Heart right ventricle (tissue), 16 donors: Measurements from ENCODE around the gene RXRA. TPM values are rescaled to one million over a fixed set of nuclear protein-coding genes. Genes with fewer than 3 reads are reported as not detected.
A peak's percentile ranks its signal among the peaks of the same experiment; 100 is the strongest.

Experiments used
- ATAC-seq, 8 donors: fragments of 200-7000 bp; cut with Tn5 transposase; one replicate each; pipeline ENCODE4 v1.9.1; 2020; ENCODE audit warnings: mild to moderate bottlenecking in 8 of 8, moderate library complexity in 8 of 8, moderate number of reproducible peaks in 1 of 8
- DNase-seq, 2 donors: peaks; one replicate each; pipeline ENCODE4 v3.0.0-alpha.2; 2020
- H3K27ac ChIP-seq, 10 donors: fragments of 200-600 bp; sonication (generic) in 2 of 10; one replicate each; pipeline versions ENCODE4 v1.5.0 to v1.8.0; 2020 to 2022; ENCODE audit warnings: mild to moderate bottlenecking in 3 of 10
- H3K27me3 ChIP-seq, 7 donors: fragments of 200-600 bp; one replicate each; pipeline ENCODE4 v1.8.0; 2021 to 2022; ENCODE audit warnings: mild to moderate bottlenecking in 2 of 7
- H3K36me3 ChIP-seq, 9 donors: fragments of 200-600 bp; sonication (generic) in 1 of 9; one replicate each; pipeline versions ENCODE4 v1.5.0 to v1.8.0; 2020 to 2022; ENCODE audit warnings: mild to moderate bottlenecking in 2 of 9
- H3K4me1 ChIP-seq, 9 donors: fragments of 200-600 bp; sonication (generic) in 1 of 9; one replicate each; pipeline versions ENCODE4 v1.5.0 to v1.8.0; 2020 to 2022; ENCODE audit warnings: mild to moderate bottlenecking in 4 of 9
- H3K4me3 ChIP-seq, 10 donors: fragments of 200-600 bp; sonication (generic) in 2 of 10; one replicate each; pipeline versions ENCODE4 v1.5.0 to v1.8.0; 2020 to 2022; ENCODE audit warnings: mild to moderate bottlenecking in 7 of 10, moderate library complexity in 2 of 10
- H3K9me3 ChIP-seq, 11 donors: fragments of 200-600 bp in 10 of 11; sonication (generic) in 2 of 11; one replicate each; pipeline versions ENCODE4 v1.5.0 to v1.8.0; 2013 to 2022; ENCODE audit warnings: mild to moderate bottlenecking in 2 of 11, control low read depth in 1 of 11, moderate library complexity in 1 of 11
- WGBS, 2 donors: extraction: QIAGEN DNeasy Blood & Tissue Kit; methylation state at CpG; one replicate each; pipeline ENCODE4 v1.1.7; 2013; ENCODE audit warnings: inconsistent platforms in 1 of 2; 5-methylcytosine and 5-hydroxymethylcytosine counted together
- intact Hi-C, 10 donors: fragments of 100-400 bp; cut with DNase I; formaldehyde crosslinking; loops; one replicate each; pipeline versions ENCODE4 v1.11.1 to v1.14.2; 2022
- polyA plus RNA-seq, 2 donors: library from polyadenylated mRNA; stranded (reverse); fragments of 200-250 nt; gene quantifications; one replicate each; pipeline ENCODE4 v1.2.3, GENCODE V29; 2013
- total RNA-seq, 10 donors: library from RNA; stranded (reverse); fragmentation: NEBNext Ultra II Directional in 3 of 10; extraction: Animal tissue kit (Norgen Biotek cat#: 25700) in 3 of 10; gene quantifications; one replicate each; pipeline versions ENCODE4 v1.2.1 to v1.2.4, GENCODE V29; 2021 to 2023
- TF ChIP-seq, protein P1 (sequence below), 9 donors: fragments of 200-600 bp; sonication (generic) in 2 of 9; IDR thresholded peaks; one replicate each; pipeline versions ENCODE4 v1.5.0 to v1.8.0; 2021 to 2022; ENCODE audit warnings: antibody characterized with exemption in 9 of 9, mild to moderate bottlenecking in 5 of 9, moderate library complexity in 1 of 9
- donor health status: Arrhythmogenic right ventricular cardiomyopathy.
- donor health status: ischemic (EF 13 %, LVEDD 7.1; RV severe dilation, severe dysfunction).
- donor health status: healthy with polysubstance abuse.
- donor health status: DM: no; HTN: yes; CAD: no.
- donor health status: DM: no; HTN: no; CAD: no.
- donor health status: ischemic (EF 25% LVEDD 6.9; RV normal size, moderate dysfunction).
- donor health status: ischemic (EF 25% LVEDD 5.7; RV mildly dilated, moderate dysfunction).
- donor health status: healthy.
- donor health status: DM: yes; HTN: yes; CAD: no.
- donor health status: Ischemic cardiomyopathy.
- donor health status: ischemic (EF 35%, LVEDD 5.7; RV mildly dilated, moderate dysfunction).
- donor health status: nonischemic (EF 11% LVEDD 7.7; RV severe dilation, severe dysfunction).
- donor health status: DM: yes; HTN: yes; CAD: no.
- donor health status: PGD.
- donor health status: ischemic (EF 29% LVEDD 5.4; RV normal size, mild dysfunction).
- donor health status: nonischemic (EF 23%, LVEDD 6.1; RV moderate dilation, normal function).

RXRA gene
- total and polyA plus RNA-seq, 12 donors, result 22.6 to 92.3 (median 42.0) TPM

DNA sequence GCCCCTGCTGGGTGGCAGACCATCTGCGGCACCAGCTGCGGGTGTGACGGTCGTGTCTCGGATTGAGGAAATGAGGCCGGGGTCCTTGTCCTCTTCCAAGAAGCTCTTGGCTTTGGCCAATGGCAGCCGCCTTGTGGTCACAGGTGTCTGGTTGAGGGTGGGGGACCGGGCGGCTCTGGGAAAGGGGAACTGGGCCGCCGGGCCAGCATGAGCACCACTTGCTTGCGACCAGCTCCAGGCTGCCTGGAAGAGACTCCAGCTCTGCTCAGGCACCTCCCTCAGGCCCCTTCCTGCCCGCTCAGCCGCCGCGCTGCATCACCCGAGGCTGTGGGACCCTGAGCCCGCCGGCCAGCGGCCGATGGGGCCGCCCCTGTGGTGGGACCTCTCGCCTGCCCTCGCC lies 59.7 kb downstream of the RXRA start:
- WGBS, 2 donors, result 88 to 93% methylated on average over 24 of the region's 24 CpGs
- no peaks in the 10 kb centered on the region for H3K36me3 ChIP-seq
- TF ChIP-seq, protein P1, sequence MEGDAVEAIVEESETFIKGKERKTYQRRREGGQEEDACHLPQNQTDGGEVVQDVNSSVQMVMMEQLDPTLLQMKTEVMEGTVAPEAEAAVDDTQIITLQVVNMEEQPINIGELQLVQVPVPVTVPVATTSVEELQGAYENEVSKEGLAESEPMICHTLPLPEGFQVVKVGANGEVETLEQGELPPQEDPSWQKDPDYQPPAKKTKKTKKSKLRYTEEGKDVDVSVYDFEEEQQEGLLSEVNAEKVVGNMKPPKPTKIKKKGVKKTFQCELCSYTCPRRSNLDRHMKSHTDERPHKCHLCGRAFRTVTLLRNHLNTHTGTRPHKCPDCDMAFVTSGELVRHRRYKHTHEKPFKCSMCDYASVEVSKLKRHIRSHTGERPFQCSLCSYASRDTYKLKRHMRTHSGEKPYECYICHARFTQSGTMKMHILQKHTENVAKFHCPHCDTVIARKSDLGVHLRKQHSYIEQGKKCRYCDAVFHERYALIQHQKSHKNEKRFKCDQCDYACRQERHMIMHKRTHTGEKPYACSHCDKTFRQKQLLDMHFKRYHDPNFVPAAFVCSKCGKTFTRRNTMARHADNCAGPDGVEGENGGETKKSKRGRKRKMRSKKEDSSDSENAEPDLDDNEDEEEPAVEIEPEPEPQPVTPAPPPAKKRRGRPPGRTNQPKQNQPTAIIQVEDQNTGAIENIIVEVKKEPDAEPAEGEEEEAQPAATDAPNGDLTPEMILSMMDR (IDR thresholded peaks at IDR 0.05), result no peak
- H3K27me3 ChIP-seq, result no peaks in the 10 kb centered on the region
- DNase-seq, result no peak
- peaks cover 67 to 100% (median 100%) of the 10 kb centered on the region in 9 donors for H3K4me1 ChIP-seq
- peak overlapping the region in 7 of 10 donors; percentile 49 to 71 (median 57) for H3K27ac ChIP-seq
- H3K4me3 ChIP-seq, result no peak overlapping the region
- intact Hi-C loops, result no loop called here
- peak in 1 of 8 donors; percentile 2 for ATAC-seq
- no peaks in the 10 kb centered on the region for H3K9me3 ChIP-seq

DNA sequence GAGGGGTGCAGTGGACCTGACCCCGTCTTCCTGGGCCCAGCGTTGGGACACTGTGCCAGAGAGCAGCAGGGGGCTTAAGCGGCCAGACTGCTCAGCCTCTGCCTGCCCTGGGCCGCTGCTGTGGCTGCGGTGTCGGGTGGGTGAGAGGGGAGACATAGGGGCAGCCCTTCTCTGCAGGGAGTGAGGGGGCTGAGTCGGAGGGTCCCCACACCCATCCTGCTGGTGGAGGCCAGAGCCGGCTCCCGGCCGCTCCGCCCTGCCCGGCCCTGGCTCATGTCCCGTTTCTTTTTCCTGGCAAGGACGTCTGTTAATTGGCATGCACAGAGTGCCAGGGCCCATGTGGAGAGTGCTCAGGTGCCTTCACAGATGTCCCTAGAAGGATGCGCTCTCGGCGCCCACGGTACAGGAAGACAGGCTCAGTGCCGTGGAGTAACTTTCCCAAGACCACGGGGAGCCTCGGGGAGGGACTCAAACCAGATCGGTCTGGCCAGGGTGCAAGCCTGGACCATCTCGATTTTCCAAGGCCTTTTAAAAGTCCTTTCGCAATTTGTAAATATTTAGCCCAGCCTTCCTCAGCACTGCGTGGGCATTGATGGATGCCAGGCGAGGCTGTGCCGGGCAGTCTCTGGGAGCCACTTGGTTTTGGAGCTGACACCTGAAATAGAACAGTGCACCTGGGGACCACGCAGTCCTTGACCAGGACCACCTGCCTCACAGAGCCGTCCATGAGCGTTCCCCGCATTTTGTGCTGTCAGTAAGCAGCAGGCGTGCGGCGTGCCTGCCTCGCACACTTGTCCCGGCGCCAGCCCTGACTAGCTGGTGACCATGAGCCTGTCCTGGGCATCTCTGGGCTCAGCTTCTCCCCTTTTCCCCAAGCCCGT lies 60.9 kb downstream of the RXRA start:
- H3K27ac ChIP-seq, result peak overlapping the region in 9 of 10 donors; percentile 0 to 71 (median 49)

DNA sequence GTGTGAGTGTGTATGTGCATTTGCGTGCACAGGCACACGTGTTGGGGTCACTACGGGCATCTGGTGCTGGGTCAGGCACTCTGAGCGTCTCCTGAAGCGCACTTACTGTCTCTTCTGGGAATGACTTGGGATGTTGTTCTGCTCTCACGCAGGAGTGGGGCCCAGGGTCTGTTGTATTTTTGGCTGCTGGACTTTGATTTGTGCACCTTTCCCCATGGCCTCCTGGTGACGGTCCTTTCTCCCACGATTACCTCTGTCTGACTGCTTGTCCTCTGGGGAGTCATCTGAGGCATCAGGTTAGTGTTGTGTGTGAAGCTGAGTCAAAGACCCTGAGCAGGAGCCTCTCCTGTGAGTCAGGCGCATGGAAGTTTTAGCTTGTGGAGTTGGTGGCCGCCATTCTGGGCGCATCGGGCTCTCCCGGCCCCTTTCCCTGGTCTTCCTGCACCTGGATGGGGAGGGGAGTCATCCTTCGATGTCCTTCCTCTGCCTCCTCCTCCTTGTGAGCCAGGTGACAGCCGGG lies 62.1 kb downstream of the RXRA start:
- peaks cover 69 to 100% (median 100%) of the 10 kb centered on the region in 9 donors for H3K4me1 ChIP-seq
- TF ChIP-seq, protein P1 (IDR thresholded peaks at IDR 0.05), result no peak
- H3K36me3 ChIP-seq, result no peaks in the 10 kb centered on the region
- DNase-seq, result no peak
- no peaks in the 10 kb centered on the region for H3K9me3 ChIP-seq
- no peak for ATAC-seq
- no peaks in the 10 kb centered on the region for H3K27me3 ChIP-seq
- WGBS, 2 donors, result 83 to 86% methylated on average over 15 of the region's 15 CpGs
- H3K4me3 ChIP-seq, result no peak overlapping the region
- peak overlapping the region in 2 of 10 donors; percentile 41 to 64 for H3K27ac ChIP-seq
- intact Hi-C loops, result no loop called here

More for the DNA sequence above, 60.9 kb downstream of the RXRA start:
- Histone ChIP-seq H3K36me3 (no peaks in the 10 kb centered on the region), H3K27me3 (no peaks in the 10 kb centered on the region), H3K9me3 (no peaks in the 10 kb centered on the region), H3K4me1 (peaks cover 70 to 100% (median 100%) of the 10 kb centered on the region in 9 donors), H3K4me3 (no peak overlapping the region)
- DNase-seq, result peak in 1 of 2 donors; percentile 73
- peak; percentile 23 to 70 (median 51) for ATAC-seq
- TF ChIP-seq, protein P1 (IDR thresholded peaks at IDR 0.05), result no peak
- WGBS, 2 donors, result 40 to 45% methylated on average over 38 of the region's 38 CpGs
- intact Hi-C loops, result no loop called here

DNA sequence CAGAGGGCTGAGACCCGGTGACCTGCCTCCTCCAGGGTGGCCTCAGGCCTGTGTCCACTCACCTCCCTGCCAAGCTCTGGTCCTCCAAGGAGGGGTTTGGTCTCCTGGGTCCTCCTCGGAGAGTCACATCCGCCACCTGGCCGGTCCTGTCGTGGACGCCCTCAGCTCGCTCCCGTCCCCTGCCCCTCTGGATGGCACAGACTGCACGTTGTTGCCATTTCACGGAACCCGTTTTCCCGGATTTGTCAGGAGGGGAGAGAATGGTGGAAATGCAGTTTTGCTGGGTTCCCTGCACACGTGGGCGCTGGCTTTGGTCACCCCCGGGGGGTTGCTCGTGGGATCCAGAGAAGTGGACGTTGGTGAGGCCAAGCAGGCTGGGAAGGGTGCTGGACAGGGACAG lies 62.7 kb downstream of the RXRA start:
- WGBS, 2 donors, result 82 to 83% methylated on average over 17 of the region's 17 CpGs
- no peaks in the 10 kb centered on the region for H3K9me3 ChIP-seq
- peaks cover 69 to 100% (median 98%) of the 10 kb centered on the region in 9 donors for H3K4me1 ChIP-seq
- peak overlapping the region in 1 of 10 donors; percentile 29 for H3K27ac ChIP-seq
- ATAC-seq (no peak), DNase-seq (no peak)
- no peaks in the 10 kb centered on the region for H3K36me3 ChIP-seq
- intact Hi-C loops, result no loop called here
- TF ChIP-seq, protein P1 (IDR thresholded peaks at IDR 0.05), result no peak
- H3K27me3 ChIP-seq, result no peaks in the 10 kb centered on the region
- H3K4me3 ChIP-seq, result no peak overlapping the region
